ENCODE measurements around the gene TRIM24. TPM values are rescaled to one million over a fixed set of nuclear protein-coding genes. Genes with fewer than 3 reads are reported as not detected.
"Not testable (repeated sequence)": the region's sequence is repeated elsewhere in the genome, so short reads cannot be mapped to it uniquely, and the experiment has no call there.

The TRIM24 gene
- 10 to 100 TPM; 14.3 to 15.4 TPM for total RNA-seq

- peak; percentile 86 to 88 for ATAC-seq
- peak in 1 of 2 donors; percentile 87 for DNase-seq (ENCODE audit: low spot score in 2 of 2)
These were observed at the start of gene TRIM24 for GRCh38 chr7:138460176-138460648. TRIM24 (plus strand) TSS chr7:138460259; CDS start chr7:138460549, 290 bp downstream.

GRCh38 chr7:138412077-138412476, 48.0 kb upstream of the TRIM24 start:
- ATAC-seq; H3K9me3 Mint-ChIP-seq; H3K27ac Mint-ChIP-seq; DNase-seq (ENCODE audit: low spot score in 2 of 2); H3K36me3 Mint-ChIP-seq: not testable (repeated sequence)

More at GRCh38 chr7:138460176-138460648, at the start of gene TRIM24:
- Mint-ChIP-seq H3K36me3 (peaks cover 11 to 13% of the 10 kb centered on the region in 2 donors), H3K9me3 (peaks cover 0 to 4% of the 10 kb centered on the region in 2 donors), H3K27ac (peak within 1 kb of the TSS; percentile 90 to 93)

GRCh38 chr7:138412921-138413320, 47.1 kb upstream of the TRIM24 start:
- not testable (repeated sequence) for ATAC-seq, H3K9me3 Mint-ChIP-seq

DNA sequence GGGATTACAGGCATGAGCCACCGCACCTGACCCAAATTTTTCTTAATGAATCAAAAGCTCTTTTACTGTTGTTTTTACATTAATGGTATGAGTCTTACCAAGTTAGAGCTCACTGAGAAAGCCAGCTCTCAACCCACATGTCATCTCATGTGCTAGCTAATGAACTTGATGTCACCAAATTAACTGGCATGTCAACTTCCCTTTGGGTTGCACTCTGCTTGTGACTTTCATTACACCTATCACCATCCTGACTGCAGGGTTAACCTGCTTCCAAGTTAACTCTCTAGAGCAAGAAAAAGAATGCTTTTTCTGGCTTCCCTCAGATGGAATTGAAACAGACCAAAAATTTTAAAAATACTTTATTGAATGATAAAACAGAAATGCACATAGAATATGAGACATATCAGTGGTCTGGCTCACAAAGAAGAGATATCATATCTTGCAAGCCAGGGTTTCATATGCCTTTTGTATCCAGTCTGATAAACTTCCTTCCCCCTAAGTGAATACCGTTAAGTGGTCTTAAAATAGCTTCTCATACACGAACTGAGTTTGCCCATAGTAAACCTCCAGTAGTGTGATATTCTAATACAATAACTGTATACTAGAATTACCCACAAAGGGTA, 42.9 kb upstream of the TRIM24 start:
- H3K27ac Mint-ChIP-seq = no peak overlapping the region
- peaks cover 0 to 6% of the 10 kb centered on the region in 2 donors for H3K9me3 Mint-ChIP-seq
- ATAC-seq (no peak), DNase-seq (ENCODE audit: low spot score in 2 of 2) (no peak)
- H3K36me3 Mint-ChIP-seq = no peaks in the 10 kb centered on the region

More at GRCh38 chr7:138412921-138413320, 47.1 kb upstream of the TRIM24 start:
- not testable (repeated sequence) for H3K27ac Mint-ChIP-seq; H3K36me3 Mint-ChIP-seq; DNase-seq (ENCODE audit: low spot score in 2 of 2)

DNA sequence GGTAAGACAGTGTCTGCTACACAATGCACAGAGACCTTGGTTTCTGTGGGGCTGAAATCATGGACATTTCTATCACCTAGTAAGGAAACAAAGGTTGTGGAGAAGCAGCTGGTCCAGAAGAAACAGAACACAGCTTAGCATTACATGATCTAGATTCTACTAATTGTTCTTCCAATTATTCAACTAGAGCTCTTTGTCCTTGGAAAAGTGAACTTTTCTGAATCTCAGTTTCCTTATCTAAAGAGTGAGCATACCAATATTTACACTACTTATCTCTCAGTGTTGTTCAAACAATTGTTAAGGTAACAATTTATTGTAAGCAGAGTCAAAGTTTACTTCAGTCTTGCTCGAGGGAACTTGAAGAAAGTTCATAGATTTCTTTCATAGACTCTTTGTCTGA, 42.3 kb upstream of the TRIM24 start:
- ATAC-seq = no peak
- H3K9me3 Mint-ChIP-seq = peaks cover 0 to 6% of the 10 kb centered on the region in 2 donors
- no peaks in the 10 kb centered on the region for H3K36me3 Mint-ChIP-seq

GRCh38 chr7:138418403-138418802, 41.7 kb upstream of the TRIM24 start:
- ATAC-seq, H3K36me3 Mint-ChIP-seq, H3K9me3 Mint-ChIP-seq: not testable (repeated sequence)

More for the DNA sequence above, 42.3 kb upstream of the TRIM24 start:
- H3K27ac Mint-ChIP-seq = no peak overlapping the region
- DNase-seq (ENCODE audit: low spot score in 2 of 2) = no peak

GRCh38 chr7:138425026-138425425, 35.0 kb upstream of the TRIM24 start:
- no peak overlapping the region for H3K27ac Mint-ChIP-seq
- peaks cover 8 to 14% of the 10 kb centered on the region in 2 donors for H3K36me3 Mint-ChIP-seq
- H3K9me3 Mint-ChIP-seq = peaks cover 11 to 13% of the 10 kb centered on the region in 2 donors
- DNase-seq (ENCODE audit: low spot score in 2 of 2) (no peak), ATAC-seq (no peak)

More at GRCh38 chr7:138418403-138418802, 41.7 kb upstream of the TRIM24 start:
- not testable (repeated sequence) for H3K27ac Mint-ChIP-seq; DNase-seq (ENCODE audit: low spot score in 2 of 2)

- Mint-ChIP-seq H3K27ac (peak overlapping the region in 1 of 2 donors; percentile 6), H3K9me3 (peaks cover 24 to 27% of the 10 kb centered on the region in 2 donors), H3K36me3 (peaks cover 20 to 28% of the 10 kb centered on the region in 2 donors)
- ATAC-seq (no peak), DNase-seq (ENCODE audit: low spot score in 2 of 2) (no peak)
These were observed 30.3 kb upstream of the TRIM24 start for GRCh38 chr7:138429577-138430250.

DNA sequence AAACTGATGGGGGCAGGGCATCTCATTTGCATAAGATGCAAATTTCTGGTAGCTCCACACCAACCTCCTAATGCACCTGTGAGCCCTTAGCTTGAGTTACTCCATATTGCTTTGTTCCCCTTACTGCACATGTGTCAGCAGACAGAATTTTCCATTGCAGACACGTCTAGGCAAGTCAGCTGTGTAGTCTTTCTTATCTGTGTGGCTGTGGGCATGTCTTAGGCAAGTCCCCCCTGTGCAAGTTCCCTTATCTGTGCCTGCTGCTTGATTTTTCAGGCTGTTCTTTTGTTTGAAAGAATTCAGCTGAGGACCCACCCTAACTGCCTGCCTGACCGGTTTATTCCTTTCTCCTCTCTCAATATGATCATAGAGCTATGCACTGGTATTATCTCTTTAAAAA, 28.5 kb upstream of the TRIM24 start:
- Mint-ChIP-seq H3K9me3 (peaks cover 28 to 32% of the 10 kb centered on the region in 2 donors), H3K27ac (peak overlapping the region in 1 of 2 donors; percentile 63), H3K36me3 (peaks cover 25 to 28% of the 10 kb centered on the region in 2 donors)
- ATAC-seq (peak in 1 of 2 donors; percentile 59), DNase-seq (ENCODE audit: low spot score in 2 of 2) (no peak)

DNA sequence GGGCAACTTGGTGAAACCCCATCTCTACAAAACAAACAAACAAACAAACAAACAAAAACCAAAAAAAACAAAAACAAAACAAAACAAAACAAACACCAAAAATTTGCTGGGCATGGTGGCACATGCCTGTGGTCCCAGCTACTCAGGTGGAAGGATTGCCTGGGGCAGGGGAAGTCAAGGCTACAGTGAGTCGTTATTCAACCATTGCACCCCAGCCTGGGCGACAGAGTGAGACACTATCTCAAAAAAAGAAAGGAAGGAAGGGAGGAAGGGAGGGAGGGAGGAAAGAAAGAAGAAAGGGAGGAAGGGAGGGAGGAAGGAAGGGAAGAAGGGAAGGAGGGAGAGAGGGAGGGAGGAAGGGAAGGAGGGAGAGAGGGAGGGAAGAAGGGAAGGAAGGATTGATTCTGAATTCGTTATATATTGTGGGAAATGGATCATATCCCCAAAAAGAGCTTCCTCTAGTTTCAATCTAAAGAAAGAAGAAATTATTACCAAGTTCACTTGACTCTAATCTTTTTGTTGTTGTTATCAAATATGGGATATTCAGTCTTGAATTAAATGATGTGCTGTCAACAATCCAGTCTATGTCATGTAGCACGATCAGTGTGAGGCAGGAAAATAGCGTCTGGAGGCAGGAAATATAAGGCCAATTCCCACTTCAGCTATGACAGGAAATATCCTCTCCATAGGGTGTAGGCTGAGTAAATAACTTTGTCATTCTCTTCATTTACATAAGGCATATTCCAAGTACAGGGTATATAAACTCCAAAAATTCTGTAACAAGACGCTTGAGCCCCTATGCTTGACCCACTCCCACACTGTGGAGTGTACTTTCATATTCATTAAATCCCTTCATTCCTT, 26.2 kb upstream of the TRIM24 start:
- Mint-ChIP-seq H3K36me3 (peaks cover 23 to 25% of the 10 kb centered on the region in 2 donors), H3K9me3 (peaks cover 24 to 27% of the 10 kb centered on the region in 2 donors), H3K27ac (no peak overlapping the region)
- DNase-seq (ENCODE audit: low spot score in 2 of 2) (no peak), ATAC-seq (no peak)

- Mint-ChIP-seq H3K27ac (no peak overlapping the region), H3K36me3 (peaks cover 18 to 22% of the 10 kb centered on the region in 2 donors), H3K9me3 (peaks cover 21 to 23% of the 10 kb centered on the region in 2 donors)
- DNase-seq (ENCODE audit: low spot score in 2 of 2) (no peak), ATAC-seq (no peak)
These were observed 25.5 kb upstream of the TRIM24 start for GRCh38 chr7:138434597-138435019.

GRCh38 chr7:138435231-138435919, 24.7 kb upstream of the TRIM24 start:
- no peak for ATAC-seq
- peaks cover 10 to 14% of the 10 kb centered on the region in 2 donors for H3K36me3 Mint-ChIP-seq
- H3K9me3 Mint-ChIP-seq = peaks cover 15 to 16% of the 10 kb centered on the region in 2 donors

DNA sequence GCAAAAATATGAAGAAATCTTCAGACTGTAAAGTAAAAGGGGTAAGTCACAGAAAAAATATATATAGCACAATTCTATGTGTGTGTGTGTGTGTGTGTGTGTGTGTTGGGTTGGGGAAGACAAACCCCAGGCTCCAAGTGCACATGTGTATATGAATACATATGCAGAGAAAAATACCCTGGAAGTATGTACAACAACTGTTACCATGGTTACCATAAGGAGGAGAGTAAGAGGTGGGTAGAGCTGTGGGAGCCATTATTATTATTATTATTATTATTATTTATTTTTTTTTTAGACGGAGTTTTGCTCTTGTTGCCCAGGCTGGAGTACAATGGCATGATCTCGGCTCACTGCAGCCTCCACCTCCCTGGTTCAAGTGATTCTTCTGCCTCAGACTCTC, 23.7 kb upstream of the TRIM24 start:
- peaks cover 7 to 12% of the 10 kb centered on the region in 2 donors for H3K36me3 Mint-ChIP-seq
- DNase-seq (ENCODE audit: low spot score in 2 of 2) (no peak), ATAC-seq (no peak)
- peaks cover 7 to 12% of the 10 kb centered on the region in 2 donors for H3K9me3 Mint-ChIP-seq
- H3K27ac Mint-ChIP-seq = no peak overlapping the region

More at GRCh38 chr7:138435231-138435919, 24.7 kb upstream of the TRIM24 start:
- no peak for DNase-seq (ENCODE audit: low spot score in 2 of 2)
- H3K27ac Mint-ChIP-seq = no peak overlapping the region

DNA sequence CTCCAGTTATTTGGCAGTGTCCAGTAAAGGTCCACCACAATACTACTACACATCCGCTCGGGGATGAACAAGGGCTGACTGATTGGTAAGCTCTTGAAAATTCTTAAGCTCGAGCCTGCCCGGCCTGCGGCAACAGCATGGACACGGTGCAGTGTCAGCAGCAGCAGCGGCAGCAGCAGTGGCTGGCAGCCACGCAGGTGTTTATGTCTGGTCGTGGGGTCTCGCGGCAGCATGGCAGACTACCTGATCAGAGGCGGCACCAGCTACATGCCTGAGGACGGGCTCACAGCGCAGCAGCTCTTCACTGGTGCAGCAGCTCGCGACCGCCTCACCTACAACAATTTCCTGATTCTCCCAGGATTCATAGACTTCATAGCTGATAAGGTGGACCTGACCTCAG, 19.6 kb upstream of the TRIM24 start:
- no peak overlapping the region for H3K27ac Mint-ChIP-seq
- H3K9me3 Mint-ChIP-seq = peaks cover 2% of the 10 kb centered on the region in 2 donors
- DNase-seq (ENCODE audit: low spot score in 2 of 2) (no peak), ATAC-seq (no peak)
- peaks cover 0 to 3% of the 10 kb centered on the region in 2 donors for H3K36me3 Mint-ChIP-seq

DNA sequence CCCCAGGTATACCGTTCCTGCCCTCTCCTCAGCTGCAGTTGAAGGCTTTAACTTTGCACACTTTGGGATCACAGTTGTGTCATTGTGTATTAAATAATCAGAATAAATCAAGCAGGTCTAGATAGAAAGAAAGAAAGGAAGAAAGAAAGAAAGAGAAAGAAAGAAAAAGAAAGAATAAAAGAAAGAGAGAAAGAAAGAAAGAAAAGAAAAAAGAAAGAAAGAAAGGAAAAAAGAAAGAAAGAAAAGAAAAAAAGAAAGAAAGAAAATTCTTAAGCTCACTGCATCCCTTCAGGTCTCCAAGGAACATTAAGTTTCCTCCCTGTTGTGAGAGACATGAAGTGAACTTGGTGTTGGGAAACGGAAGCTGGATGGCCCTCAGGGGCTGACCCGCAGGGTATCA, 17.2 kb upstream of the TRIM24 start:
- no peak for ATAC-seq
- no peak for DNase-seq (ENCODE audit: low spot score in 2 of 2)
- H3K36me3 Mint-ChIP-seq = no peaks in the 10 kb centered on the region
- no peaks in the 10 kb centered on the region for H3K9me3 Mint-ChIP-seq
- no peak overlapping the region for H3K27ac Mint-ChIP-seq

DNA sequence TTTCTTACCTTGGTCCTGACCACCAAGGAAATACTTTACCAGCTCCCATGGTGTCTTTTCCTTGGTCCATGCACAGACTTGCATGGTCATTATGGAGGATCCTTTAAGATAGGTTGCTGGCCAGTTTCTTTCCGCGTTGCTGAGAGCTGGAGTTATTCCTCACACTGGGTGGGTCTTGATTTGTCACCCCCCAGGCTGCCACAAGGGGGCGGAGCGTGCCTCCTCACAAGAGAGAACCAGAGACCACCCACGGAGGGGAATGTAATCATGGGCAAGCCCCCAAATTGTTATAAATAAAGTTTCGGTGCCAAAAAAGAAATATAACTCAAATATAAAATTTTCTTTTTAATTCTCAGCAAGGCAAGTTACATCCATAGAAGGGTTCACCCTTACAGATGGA, 10.5 kb upstream of the TRIM24 start:
- H3K27ac Mint-ChIP-seq = no peak overlapping the region
- ATAC-seq = no peak
- no peaks in the 10 kb centered on the region for H3K9me3 Mint-ChIP-seq
- DNase-seq (ENCODE audit: low spot score in 2 of 2) = peak in 1 of 2 donors; percentile 40
- H3K36me3 Mint-ChIP-seq = no peaks in the 10 kb centered on the region

Measured in activated naive CD4-positive, alpha-beta T cell treated with anti-CD3 and anti-CD28 coated beads, Interleukin-2, amount 50 U/mL, for 72 hours (primary cell).